Endodermal cell (in vitro differentiated cells): ENCODE data around the gene OR2L8. TPM values are rescaled to one million over a fixed set of nuclear protein-coding genes. Genes with fewer than 3 reads are reported as not detected.

Experiments
- DNase-seq: peaks from one replicate; pipeline ENCODE4 v3.0.0-alpha.2; 2017
- H3K27ac ChIP-seq: 2 replicates; pipeline ENCODE4 v1.5.1; 2013; ENCODE audit warnings: mild to moderate bottlenecking, low read depth, low read length, moderate library complexity
- H3K27me3 ChIP-seq: 2 replicates; pipeline ENCODE4 v1.6.1; 2013; ENCODE audit warnings: mild to moderate bottlenecking, low read length, moderate library complexity; ENCODE audit not compliant: insufficient read depth, control insufficient read depth, poor library complexity, severe bottlenecking
- H3K36me3 ChIP-seq: 2 replicates; pipeline ENCODE4 v1.7.0; 2013; ENCODE audit warnings: mild to moderate bottlenecking, low read length, moderate library complexity; ENCODE audit not compliant: control insufficient read depth, insufficient read depth
- H3K4me1 ChIP-seq: one replicate; pipeline ENCODE4 v1.7.0; 2013; ENCODE audit warnings: low read length; ENCODE audit not compliant: control insufficient read depth, insufficient read depth
- H3K4me3 ChIP-seq: 2 replicates; pipeline ENCODE4 v1.5.1; 2013; ENCODE audit warnings: mild to moderate bottlenecking, low read length, moderate library complexity
- H3K9ac ChIP-seq: 2 replicates; pipeline ENCODE4 v1.6.1; 2013; ENCODE audit warnings: mild to moderate bottlenecking, low read length, moderate library complexity; ENCODE audit not compliant: poor library complexity, severe bottlenecking; ENCODE audit errors: extremely low read depth
- H3K9me3 ChIP-seq: 2 replicates; pipeline ENCODE4 v1.6.1; 2013; ENCODE audit warnings: mild to moderate bottlenecking, low read length, moderate library complexity; ENCODE audit not compliant: control insufficient read depth
- H3K27ac Mint-ChIP-seq: 2 replicates; pipeline ENCODE4 v1.8.0; 2020; ENCODE audit warnings: mixed read lengths
- H3K27me3 Mint-ChIP-seq: 2 replicates; pipeline ENCODE4 v1.8.0; 2021; ENCODE audit warnings: mild to moderate bottlenecking, mixed read lengths; ENCODE audit not compliant: insufficient read depth
- H3K36me3 Mint-ChIP-seq: 2 replicates; pipeline ENCODE4 v1.8.0; 2020; ENCODE audit warnings: low read depth, mixed read lengths
- H3K4me1 Mint-ChIP-seq: 2 replicates; pipeline ENCODE4 v1.8.0; 2020; ENCODE audit warnings: mixed read lengths
- H3K4me3 Mint-ChIP-seq: 2 replicates; pipeline ENCODE4 v1.8.0; 2020; ENCODE audit warnings: mild to moderate bottlenecking, moderate library complexity, mixed read lengths
- H3K9me3 Mint-ChIP-seq: 2 replicates; pipeline ENCODE4 v1.8.0; 2020; ENCODE audit warnings: mild to moderate bottlenecking, mixed read lengths
- CTCF ChIP-seq: fragments of 200-600 bp; sonication (generic); conservative IDR thresholded peaks from 2 replicates; pipeline ENCODE4 v1.5.0; 2021; ENCODE audit warnings: antibody characterized with exemption, mild to moderate bottlenecking
- WGBS, 2 experiments: methylation state at CpG; one replicate each; pipeline versions ENCODE4 v1.1.5 to v1.1.7; 2013; ENCODE audit warnings: missing lambda C conversion rate in 2 of 2, mixed read lengths in 1 of 2; ENCODE audit not compliant: insufficient coverage in 1 of 2, insufficient read length in 1 of 2; 5-methylcytosine and 5-hydroxymethylcytosine counted together
- total RNA-seq, 2 donors: library from RNA; stranded (reverse); fragmentation: NEBNext Ultra II Directional in 1 of 2; extraction: Animal tissue kit (Norgen Biotek cat#: 25700) in 1 of 2; gene quantifications; 2 replicates in 1 of 2; 3 replicates in 1 of 2; pipeline ENCODE4 v1.2.1, GENCODE V29; 2021

Gene OR2L8
- total RNA-seq, 2 donors from 2014 or later: not detected

DNA sequence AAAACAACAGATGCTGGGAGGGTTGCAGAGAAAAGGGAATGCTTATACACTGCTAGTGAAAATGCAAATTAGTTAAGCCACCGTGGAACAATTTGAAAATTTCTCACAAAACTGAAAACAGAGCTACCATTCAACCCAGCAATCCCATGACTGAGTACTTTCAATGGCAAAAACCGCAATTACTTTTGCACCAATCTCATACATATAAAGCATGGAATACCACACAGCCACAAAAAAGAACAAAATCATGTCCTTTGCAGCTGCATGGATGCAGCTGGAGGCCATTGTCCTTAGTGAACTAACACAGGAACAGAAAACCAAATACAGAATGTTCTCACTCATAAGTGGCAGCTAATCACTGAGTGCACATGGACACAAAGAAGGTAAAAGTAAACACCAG, 34.9 kb upstream of the OR2L8 start:
- Mint-ChIP-seq H3K4me1 (no peaks in the 10 kb centered on the region), H3K27me3 (no peaks in the 10 kb centered on the region), H3K36me3 (no peaks in the 10 kb centered on the region), H3K9me3 (peaks cover 56% of the 10 kb centered on the region), H3K27ac (no peak overlapping the region), H3K4me3 (no peak overlapping the region)
- H3K27ac ChIP-seq: no peak overlapping the region
- no peaks in the 10 kb centered on the region for H3K27me3 ChIP-seq
- no peak overlapping the region for H3K9ac ChIP-seq
- TF ChIP-seq CTCF: no peak
- no peak for DNase-seq
- H3K4me3 ChIP-seq: no peak overlapping the region
- H3K36me3 ChIP-seq: no peaks in the 10 kb centered on the region
- WGBS, 2 experiments: 43 to 49% methylated on average over 1 to 2 of the region's 2 CpGs
- peaks cover 85% of the 10 kb centered on the region for H3K9me3 ChIP-seq
- no peaks in the 10 kb centered on the region for H3K4me1 ChIP-seq

DNA sequence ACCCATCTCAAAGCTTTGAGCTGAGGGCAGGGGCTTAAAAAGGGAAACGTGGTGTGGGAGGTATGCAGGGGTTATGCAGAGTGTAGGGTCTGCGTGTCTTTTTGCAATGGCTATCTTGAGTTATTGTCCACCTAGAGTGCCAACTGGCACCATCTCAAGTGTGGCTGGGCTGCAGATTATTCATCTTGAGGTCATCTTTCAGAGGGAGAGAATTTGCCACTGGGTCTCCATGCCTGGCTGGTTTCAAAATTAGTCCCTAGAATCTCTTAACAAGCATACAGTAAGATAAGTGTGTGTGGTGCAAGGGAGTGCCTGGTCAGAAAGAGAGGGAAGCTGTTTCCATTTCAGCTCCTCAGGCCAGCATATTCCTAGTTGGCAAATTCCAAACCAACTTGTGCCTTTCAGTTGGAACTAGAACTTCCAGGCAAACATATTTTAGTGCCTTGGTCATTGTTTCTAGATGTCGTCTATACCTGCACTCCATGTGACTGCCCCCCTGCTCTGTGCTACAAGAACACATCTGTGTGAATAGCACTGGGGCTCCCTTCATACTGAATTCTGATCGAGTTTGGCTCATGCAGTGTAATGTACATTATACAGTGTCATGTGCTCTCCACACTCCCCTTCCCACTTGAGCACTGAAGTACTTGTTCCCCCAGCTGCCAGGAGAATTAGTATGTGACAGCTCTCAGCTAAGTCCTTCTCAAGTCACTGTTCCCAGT, 33.6 kb upstream of the OR2L8 start:
- peaks cover 92% of the 10 kb centered on the region for H3K9me3 ChIP-seq
- Mint-ChIP-seq H3K36me3 (no peaks in the 10 kb centered on the region), H3K4me1 (no peaks in the 10 kb centered on the region), H3K27ac (no peak overlapping the region), H3K9me3 (peaks cover 47% of the 10 kb centered on the region), H3K4me3 (no peak overlapping the region), H3K27me3 (no peaks in the 10 kb centered on the region)
- DNase-seq: no peak
- no peak overlapping the region for H3K9ac ChIP-seq
- H3K27ac ChIP-seq: no peak overlapping the region
- H3K27me3 ChIP-seq: no peaks in the 10 kb centered on the region
- 52 to 75% methylated on average over 3 to 4 of the region's 4 CpGs for WGBS, 2 experiments
- no peaks in the 10 kb centered on the region for H3K4me1 ChIP-seq
- no peak for TF ChIP-seq CTCF
- H3K36me3 ChIP-seq: no peaks in the 10 kb centered on the region
- no peak overlapping the region for H3K4me3 ChIP-seq

GRCh38 chr1:247919952-247920351, 28.7 kb upstream of the OR2L8 start, which contains the start of gene OR2T8:
TSS of gene OR2T8 (plus strand) at chr1:247920252. CDS start at chr1:247921018, 766 bp downstream.
- WGBS, 2 experiments: 60 to 85% methylated on average over 1 to 2 of the region's 2 CpGs
- peaks cover 29% of the 10 kb centered on the region for H3K9me3 Mint-ChIP-seq
- Histone ChIP-seq H3K9ac (no peak within 1 kb of the TSS), H3K27me3 (no peaks in the 10 kb centered on the region), H3K4me3 (no peak within 1 kb of the TSS), H3K9me3 (peaks cover 87% of the 10 kb centered on the region), H3K4me1 (no peaks in the 10 kb centered on the region), H3K36me3 (no peaks in the 10 kb centered on the region), H3K27ac (no peak within 1 kb of the TSS)
- H3K4me1 Mint-ChIP-seq: no peaks in the 10 kb centered on the region
- no peak for TF ChIP-seq CTCF
- no peak within 1 kb of the TSS for H3K4me3 Mint-ChIP-seq
- no peaks in the 10 kb centered on the region for H3K27me3 Mint-ChIP-seq
- no peak within 1 kb of the TSS for H3K27ac Mint-ChIP-seq
- no peaks in the 10 kb centered on the region for H3K36me3 Mint-ChIP-seq
- DNase-seq: no peak
